GM10847 (cell line): ENCODE measurements around the gene SPOP.

Source experiments
- POLR2A ChIP-seq: IDR thresholded peaks from 2 replicates; pipeline ENCODE4 v1.6.1; 2011; ENCODE audit not compliant: insufficient read length; ENCODE audit errors: extremely low read depth

SPOP gene

GRCh38 chr17:49551221-49552069 is 126.5 kb downstream of the SPOP start:
- no peak for TF ChIP-seq POLR2A

GRCh38 chr17:49549691-49550678 is 127.9 kb downstream of the SPOP start:
- no peak for TF ChIP-seq POLR2A

GRCh38 chr17:49549311-49549605 is 128.6 kb downstream of the SPOP start:
- TF ChIP-seq POLR2A, result no peak
